RKO (cell line): ENCODE results near the gene DNAH2.
"Not testable (repeated sequence)": the region's sequence is repeated elsewhere in the genome, so short reads cannot be mapped to it uniquely, and the experiment has no call there.

Source experiments
- DNase-seq: peaks from one replicate; pipeline ENCODE4 v3.0.0-alpha.2; 2016; ENCODE audit warnings: low spot score

Gene DNAH2

DNA sequence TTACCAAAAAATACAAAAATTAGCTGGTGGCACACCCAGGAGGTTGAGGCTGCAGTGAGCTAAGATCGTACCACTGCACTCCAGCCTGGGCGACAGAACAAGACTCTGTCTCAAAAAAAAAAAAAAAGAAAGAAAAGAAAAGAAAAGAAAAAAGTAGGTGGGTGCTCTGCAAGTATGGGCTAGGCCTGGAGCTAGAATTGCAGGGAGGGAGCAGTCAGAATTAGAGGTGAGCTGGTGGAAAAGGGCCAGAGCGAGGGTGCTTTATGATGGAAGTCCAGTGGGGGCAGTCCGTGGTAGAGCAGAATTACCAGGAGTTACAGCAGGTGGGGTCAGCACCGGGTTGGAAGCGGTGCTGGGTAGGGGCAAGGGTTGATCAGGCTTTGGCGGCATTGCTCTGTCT lies 59.5 kb downstream of the DNAH2 start:
- DNase-seq: no peak

DNA sequence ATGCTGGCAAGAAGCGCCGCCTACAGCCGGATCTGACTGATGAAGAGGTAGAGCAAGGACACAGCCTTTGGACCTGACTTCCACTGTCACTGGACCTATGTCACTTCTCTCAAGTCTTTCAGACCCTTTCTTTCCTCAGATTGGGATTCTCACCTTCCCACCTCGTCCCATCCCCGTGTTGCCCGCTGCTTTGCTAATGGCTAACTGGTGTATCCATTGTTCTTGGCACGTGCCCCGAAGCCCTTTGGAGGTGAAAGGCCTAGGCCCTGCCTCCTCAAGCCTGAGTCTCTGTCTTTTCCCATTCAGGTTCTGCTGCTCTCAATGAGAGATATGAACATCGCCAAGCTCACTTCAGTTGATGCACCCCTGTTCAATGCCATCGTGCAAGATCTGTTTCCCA lies 63.2 kb downstream of the DNAH2 start:
- DNase-seq: no peak

DNA sequence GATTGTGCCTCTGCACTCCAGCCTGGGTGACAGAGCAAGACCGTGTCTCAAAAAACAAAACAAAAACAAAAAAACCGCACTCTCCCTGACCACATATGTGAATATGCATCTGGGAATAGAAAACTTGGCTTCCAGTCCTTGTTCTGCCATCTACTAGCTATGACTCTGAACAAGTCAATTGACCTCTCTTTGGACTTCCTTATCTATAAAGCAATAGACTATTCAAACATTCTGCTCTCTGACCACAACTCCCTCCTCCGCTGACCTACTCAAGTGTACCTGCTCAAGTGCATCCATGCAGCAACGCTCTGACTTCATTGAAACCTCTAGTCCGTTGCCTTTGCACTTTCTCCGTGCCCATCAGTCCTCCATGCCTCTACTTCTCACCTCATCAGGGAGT lies 63.9 kb downstream of the DNAH2 start:
- no peak for DNase-seq

DNA sequence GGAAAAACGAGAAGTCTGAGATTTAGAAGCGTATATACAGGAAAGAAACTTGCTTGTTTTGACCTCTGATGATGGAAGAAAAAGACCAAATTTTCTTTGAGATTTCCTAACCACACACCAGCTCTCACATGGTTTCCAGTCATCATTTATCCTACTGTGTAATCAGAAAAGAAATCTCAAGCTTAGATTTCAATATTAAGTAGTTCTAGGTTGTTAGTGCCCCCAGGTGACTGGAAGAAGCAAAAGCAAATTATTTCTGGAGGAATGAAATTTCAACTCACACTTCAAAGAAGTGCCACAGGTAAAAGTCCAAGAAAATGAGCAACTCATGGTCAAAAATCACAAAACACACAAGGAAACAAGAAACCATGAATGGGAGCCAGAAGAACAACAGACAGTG lies 64.7 kb downstream of the DNAH2 start:
- peak; percentile 5 for DNase-seq

DNA sequence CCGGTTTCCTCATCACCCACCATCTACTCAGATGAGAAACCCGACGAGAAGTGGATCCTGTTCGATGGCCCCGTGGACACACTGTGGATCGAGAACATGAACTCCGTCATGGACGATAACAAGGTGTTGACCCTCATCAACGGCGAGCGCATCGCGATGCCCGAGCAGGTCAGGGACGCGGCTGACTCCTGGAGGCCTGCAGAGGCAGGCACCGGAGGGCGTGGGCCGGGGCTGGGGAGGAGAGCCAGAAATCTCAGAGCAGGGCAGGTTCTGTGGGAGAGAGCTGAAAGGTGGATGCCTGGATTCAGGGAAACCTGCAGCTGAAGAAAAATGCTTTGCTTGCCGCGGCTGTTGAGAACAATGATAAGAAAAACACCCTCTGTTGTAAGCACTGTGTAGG lies 69.3 kb downstream of the DNAH2 start:
- no peak for DNase-seq

DNA sequence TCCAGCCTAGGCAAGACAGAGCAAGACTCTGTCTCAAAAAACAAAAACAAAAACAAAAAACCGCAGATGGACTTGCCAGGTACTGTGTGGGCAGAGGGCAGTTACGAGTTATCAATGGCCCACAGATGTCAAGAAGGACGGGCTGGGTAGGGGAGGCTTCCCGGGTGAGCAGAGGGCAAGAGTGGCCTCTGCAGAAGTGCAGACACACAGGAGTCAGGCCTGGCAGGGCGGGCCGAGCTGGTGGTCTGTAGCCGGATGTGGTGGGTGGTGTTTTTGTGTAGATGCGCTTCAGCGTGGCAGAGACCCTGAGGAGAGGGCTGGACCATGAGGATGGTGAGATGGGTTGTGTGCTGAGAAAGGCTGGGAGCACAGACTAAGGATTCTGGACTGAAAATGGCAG lies 71.6 kb downstream of the DNAH2 start:
- no peak for DNase-seq

DNA sequence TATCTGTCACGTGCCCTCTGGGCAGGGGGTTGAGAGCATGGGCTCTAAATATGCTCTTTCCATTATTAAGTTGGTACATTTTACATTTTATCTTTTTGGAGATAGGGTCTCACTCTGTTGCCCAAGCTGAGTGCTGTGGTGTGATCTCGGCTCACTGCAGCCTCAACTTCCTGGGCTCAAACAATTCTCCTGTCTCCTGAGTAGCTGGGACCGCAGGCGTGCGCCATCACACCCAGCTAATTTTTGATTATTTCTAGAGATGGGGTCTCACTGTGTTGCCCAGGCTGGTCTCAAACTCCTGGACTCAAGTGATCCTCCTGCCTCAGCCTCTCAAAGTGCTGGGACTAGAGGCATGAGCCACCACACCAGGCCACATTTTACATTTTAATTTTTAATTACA lies 72.6 kb downstream of the DNAH2 start:
- no peak for DNase-seq

DNA sequence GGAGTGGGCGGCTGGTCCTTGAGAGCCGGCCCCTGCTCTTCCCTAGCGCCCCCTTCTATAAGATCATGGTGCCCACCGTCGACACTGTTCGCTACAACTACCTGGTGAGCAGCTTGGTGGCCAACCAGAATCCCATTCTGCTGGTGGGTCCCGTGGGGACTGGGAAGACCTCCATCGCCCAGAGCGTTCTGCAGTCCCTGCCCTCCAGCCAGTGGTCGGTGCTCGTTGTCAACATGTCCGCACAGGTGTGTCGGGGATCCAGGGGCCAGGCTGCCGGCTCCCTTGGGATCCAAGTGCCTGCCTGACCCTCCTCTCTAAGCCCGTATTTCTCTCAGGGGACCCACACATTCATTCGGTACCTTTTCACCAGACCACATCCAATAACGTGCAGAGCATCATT lies 75.1 kb downstream of the DNAH2 start:
- no peak for DNase-seq

DNA sequence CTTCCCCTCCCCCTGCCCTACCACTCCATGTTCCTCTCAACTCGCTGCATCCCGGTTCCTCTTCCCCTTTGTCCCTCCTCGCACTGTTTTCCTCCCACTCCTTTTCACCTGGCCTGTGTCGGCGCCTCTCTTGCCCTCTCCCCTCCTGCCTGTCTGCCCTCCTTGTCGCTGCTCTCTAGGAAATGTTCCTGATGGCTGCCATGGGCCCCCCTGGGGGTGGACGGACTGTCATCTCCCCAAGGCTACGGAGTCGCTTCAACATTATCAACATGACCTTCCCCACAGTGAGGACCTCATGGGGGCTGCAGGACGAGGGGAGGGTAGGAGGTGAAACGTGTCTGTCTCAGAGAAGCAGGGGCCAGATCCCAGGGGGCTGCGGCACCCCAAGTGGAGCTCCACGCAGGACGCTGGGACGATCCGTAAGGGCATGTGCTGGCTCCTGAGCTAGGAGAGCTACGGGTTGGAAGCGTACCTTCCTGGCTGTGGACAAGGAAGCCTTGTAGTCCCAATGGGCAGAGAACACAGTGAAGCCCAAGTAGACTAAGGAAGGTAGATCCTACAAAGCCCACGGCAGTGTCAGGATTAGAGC lies 76.6 kb downstream of the DNAH2 start:
- no peak for DNase-seq

DNA sequence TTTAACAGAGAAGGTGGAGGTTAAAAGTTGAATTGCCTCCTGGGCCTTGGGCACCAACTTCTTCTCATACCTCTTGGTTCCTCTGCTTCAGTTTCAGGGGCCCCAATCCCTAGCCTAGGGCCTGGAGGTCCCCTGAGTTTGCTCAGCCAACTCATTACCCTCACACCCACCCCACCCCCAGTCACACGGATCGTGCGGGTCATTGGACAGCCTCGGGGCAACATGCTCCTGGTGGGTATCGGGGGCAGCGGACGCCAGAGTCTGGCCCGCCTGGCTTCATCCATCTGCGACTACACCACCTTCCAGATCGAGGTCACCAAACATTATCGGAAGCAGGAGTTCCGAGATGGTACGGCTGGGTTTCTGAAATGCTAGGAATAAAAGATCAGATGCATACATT lies 80.4 kb downstream of the DNAH2 start:
- no peak for DNase-seq

DNA sequence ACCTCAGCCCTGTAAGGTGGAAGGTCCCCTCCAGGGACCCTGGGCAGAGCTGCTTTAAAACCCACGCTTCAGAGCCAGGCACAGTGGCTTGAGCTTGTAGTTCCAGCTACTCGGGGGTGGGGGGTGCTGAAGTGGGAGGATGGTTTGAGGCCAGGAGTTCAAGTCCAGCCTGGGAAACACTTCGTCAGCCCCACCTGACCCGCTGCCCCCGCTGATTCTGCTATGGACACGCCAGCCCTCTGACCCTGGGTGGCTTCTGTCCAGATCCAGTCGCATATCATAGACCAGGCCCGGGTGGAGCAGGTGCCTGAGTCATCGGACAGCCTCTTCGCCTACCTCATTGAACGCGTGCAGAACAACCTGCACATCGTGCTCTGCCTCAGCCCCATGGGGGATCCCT lies 81.3 kb downstream of the DNAH2 start:
- DNase-seq: no peak

DNA sequence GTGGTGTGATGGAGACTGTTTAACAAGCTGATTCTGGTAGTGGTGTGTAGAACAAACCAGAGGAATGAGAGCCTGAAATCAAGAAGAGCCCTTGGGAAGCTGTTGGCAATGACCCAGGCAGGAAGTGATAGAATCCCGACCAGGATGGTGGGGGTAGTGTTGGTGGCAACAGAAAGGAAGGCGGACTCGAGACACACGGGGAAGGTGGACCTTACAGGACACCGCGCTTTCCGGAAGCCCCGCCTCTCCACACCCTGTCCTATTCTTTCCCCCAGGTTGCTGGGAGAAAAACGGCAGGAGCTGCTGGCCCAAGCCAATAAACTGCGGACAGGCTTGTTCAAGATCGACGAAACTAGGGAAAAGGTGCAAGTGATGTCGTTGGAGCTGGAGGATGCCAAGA lies 86.4 kb downstream of the DNAH2 start:
- DNase-seq: no peak

DNA sequence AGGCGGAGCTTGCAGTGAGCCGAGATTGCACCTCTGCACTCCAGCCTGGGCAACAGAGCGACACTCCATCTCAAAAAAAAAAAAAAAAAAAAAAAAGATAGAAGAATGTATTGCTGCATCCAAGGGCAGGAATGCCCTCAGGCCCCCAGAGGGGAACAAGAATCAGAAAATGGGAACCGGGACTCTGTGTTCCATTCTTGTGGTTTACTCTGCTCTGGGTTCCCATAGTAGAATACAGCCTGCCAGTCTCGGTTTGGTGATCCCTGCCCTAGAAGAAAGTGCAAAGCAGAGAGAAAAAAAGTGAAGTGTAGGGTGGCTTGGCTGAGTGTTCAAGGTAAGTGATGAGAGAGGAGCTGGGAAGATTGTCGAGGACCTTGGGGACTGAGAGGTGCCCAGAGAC lies 89.0 kb downstream of the DNAH2 start:
- DNase-seq: no peak

DNA sequence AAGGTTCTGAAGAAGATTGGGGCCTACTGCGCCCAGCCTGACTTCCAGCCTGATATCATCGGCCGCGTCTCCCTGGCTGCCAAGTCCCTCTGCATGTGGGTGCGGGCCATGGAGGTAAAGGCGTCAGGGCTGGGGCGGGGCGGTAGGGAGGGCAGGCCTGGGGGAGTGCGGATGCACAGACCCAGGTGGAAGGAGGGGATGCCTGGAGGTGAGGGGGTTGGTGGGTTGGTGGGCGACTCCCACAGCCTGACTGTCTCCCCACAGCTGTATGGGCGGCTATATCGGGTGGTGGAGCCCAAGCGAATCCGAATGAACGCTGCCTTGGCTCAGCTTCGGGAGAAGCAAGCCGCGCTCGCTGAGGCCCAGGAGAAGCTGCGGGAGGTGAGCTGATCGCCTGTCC lies 89.7 kb downstream of the DNAH2 start:
- no peak for DNase-seq

DNA sequence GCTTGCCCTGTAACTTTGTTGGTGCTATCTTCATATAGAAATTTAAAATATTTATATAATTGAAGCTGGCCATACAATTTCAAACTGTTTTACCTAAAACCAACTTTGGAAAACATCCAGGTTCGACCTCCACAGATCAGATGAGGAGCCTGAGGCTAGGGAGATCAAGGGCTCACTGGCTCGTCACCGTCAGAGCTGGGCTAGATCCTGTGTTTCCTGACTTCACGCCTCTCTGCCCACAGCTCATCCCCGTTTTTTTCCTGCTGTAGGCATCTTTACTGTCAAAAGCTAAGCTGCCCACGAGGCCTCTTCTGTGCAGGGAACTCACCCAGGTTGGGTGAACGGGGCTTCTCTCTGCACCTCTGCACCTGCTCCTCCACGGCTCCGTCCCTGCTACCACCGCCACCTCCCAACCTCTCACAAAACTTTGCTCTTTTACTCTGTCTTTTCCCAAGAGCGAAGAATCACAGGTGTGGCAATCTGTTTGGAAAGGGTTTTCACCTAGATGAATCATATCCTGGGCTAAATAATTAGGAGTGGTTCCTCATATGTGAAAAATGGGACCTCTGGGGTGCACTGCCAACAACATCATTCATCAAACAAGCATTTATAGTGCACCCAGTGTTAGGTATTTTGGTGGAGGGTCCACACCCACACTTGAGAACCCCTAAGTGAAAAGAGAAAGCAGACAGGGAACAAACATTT lies 91.7 kb downstream of the DNAH2 start:
- no peak for DNase-seq

DNA sequence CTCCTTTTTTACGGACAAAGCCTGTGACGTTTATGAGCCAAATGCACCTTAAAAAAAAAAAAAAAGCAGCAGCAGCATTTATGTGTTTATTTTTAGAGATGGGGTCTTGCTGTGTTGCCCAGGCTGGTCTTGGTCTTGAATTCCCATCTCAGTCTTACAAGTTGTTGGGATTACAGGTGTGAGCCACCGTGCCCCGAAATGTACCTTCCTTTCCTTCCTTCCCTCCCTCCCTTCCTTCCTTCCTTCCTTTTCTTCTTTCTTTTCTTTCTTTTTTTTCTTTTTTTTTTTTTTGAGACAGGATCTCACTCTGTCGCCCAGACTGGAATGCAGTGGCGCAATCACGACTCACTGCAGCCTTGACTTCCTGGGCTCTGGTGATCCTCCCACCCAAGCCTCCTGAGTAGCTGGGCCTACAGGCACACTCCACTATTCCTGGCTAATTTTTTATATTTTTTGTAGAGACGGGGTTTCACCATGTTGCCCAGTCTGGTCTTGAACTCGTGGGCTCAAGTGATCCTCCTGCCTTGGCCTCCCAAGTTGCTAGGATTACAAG lies 92.3 kb downstream of the DNAH2 start:
- not testable (repeated sequence) for DNase-seq

DNA sequence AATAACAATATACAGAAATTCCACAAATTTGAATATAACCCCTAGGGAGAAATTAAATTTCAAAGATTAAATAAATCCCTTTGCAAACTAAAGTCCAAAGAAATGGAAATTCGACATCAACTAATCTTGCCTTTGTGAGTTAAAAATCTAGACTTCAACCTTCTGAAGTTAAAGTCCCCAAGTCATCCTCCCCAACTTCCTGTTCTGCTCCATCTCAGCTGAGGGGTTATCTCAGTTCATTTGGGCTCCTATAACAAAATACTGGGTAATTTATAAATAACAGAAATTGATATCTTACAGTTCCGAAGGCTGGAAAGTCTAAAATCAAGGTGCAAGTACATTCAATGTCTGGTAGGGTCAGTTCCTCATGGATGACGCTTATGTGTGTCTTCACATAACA lies 93.7 kb downstream of the DNAH2 start:
- DNase-seq: no peak

DNA sequence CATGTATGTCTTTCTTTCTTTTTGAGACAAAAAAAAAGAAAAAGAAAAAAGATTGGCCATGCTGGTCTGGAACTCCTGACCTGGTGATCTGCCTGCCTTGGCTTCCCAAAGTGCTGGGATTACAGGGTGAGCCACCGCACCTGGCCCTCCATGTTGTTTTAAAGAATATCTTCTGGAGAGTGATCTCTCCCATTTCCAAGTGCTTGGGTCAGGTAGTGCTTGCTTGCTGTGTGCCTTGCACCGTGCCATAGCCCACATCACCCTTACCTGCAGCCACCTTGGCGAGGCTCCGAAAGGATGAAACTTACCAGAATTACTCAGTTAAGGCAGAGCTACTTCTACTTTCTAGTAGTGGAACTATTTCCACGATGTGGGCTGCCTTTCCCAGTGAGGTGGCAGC lies 97.4 kb downstream of the DNAH2 start:
- no peak for DNase-seq

DNA sequence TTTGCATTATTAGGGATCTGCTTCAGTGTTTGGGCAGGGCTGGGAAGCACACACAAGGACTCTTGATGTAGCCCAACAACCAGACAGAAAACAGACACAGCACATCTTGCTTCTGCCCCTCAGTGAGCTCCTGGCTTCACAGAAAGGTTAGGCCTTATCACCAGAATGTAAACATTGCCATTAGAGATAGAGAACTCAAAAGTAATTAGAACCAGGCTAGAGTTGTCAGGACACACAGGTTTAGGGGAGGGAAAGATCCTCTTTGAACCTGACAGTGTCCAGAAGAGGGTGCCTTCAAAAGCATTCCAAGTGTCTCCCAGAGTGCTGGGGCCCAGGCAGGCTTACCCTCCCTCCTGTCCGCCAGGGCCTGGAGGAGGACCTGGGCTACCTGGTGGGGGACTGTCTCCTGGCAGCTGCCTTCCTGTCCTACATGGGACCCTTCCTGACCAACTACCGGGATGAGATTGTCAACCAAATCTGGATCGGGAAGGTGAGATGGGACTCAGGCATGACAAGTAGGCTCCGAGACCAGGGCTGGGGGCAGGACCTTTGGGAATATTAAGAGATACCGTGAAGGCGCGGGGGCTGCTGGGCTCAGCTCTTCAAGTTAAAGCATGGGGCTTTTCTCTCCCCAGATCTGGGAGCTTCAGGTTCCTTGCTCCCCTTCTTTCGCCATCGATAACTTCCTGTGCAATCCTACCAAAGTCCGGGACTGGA lies 99.5 kb downstream of the DNAH2 start:
- no peak for DNase-seq

DNA sequence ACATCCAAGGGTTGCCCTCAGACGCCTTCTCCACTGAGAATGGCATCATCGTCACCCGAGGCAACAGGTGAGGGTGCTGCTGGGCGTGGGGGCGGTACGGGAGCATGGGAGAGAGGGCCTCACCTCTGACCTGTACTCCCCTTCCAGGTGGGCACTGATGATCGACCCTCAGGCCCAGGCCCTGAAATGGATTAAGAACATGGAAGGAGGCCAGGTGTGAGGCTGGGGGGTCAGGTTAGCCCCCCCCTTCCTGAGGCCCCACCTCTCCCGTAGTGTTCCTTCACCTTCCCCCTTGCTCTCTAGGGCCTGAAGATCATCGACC lies 100.1 kb downstream of the DNAH2 start:
- DNase-seq: no peak

DNA sequence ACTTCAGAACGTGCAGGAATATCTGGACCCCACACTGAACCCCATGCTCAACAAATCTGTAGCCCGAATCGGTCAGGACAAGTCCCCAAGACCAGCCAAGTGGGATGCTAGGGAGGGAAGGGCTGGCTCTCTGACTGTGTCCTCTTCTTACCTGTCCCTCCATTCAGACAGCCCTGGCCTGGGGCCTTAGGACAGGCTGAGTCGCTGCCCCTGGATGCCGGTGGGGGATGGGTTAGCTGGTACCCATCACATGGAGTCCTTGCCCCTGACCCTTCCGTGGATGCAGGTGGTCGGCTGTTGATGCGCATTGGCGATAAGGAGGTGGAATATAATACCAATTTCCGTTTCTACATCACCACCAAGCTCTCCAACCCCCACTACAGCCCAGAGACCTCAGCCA lies 100.5 kb downstream of the DNAH2 start:
- no peak for DNase-seq

DNA sequence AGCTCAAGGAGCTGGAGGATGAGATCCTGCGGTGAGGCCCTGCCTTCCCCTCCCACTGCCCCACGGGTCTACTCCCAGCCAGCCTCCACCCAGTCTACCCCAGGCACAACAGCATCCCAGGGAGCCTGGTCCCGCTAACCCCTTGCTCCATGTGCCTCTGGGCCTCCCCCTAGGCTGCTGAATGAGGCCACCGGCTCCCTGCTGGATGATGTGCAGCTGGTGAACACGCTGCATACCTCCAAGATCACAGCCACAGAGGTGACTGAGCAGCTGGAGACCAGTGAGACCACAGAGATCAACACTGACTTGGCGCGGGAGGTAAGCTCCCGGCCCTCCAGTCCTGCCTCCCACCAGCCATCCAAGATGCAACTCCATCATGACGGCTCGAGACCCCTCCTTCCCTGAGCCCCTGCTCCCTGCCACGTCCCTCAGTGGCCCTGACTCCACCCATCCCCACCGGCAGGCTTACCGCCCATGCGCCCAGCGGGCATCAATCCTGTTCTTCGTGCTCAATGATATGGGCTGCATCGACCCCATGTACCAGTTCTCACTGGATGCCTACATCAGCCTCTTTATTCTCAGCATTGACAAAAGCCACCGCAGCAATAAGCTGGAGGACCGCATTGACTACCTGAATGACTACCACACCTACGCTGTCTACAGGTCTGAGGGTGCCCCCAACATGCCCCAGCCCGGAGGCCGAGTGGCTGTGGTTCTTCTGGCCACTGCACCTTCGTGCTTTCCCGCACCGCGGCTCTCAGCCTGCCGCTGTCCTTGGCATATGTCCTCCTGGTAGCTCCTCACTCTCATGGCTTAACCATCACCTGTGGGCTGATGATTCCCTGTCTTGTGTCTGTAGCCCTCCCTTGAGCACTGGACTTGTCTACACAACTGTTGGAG lies 101.5 kb downstream of the DNAH2 start:
- no peak for DNase-seq

DNA sequence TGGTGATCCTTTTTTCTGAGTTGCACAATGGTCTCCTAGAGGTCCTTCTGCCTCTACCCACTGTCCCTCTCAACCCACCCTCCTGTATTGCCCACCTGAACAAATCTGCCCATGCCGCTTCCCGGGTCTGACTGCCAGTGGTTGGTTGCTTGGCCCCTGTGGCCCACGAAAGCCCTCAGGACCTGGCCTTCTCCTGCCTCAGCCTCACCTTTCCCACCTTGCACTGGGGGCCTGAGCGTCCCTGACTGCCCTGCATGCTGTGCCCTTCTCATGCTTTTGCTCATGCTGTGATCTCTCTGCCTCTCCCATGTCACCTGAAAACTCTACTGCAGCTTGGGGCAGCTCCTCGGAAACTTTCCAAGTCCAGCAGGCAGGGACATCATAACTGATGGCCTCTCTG lies 102.7 kb downstream of the DNAH2 start:
- no peak for DNase-seq
